Measurements from ENCODE around the gene LCN1.
"Not testable (repeated sequence)": the region's sequence is repeated elsewhere in the genome, so short reads cannot be mapped to it uniquely, and the experiment has no call there.

Gene LCN1

GRCh38 chr9:135547756-135548736 lies 26.8 kb downstream of the LCN1 start:
- no peak for TF ChIP-seq CTCF (IDR thresholded peaks at IDR 0.05)
- H3K27ac ChIP-seq = no peak overlapping the region
- peak; percentile 70 for DNase-seq (ENCODE audit: low spot score)
- no peak overlapping the region for H3K4me3 ChIP-seq

DNA sequence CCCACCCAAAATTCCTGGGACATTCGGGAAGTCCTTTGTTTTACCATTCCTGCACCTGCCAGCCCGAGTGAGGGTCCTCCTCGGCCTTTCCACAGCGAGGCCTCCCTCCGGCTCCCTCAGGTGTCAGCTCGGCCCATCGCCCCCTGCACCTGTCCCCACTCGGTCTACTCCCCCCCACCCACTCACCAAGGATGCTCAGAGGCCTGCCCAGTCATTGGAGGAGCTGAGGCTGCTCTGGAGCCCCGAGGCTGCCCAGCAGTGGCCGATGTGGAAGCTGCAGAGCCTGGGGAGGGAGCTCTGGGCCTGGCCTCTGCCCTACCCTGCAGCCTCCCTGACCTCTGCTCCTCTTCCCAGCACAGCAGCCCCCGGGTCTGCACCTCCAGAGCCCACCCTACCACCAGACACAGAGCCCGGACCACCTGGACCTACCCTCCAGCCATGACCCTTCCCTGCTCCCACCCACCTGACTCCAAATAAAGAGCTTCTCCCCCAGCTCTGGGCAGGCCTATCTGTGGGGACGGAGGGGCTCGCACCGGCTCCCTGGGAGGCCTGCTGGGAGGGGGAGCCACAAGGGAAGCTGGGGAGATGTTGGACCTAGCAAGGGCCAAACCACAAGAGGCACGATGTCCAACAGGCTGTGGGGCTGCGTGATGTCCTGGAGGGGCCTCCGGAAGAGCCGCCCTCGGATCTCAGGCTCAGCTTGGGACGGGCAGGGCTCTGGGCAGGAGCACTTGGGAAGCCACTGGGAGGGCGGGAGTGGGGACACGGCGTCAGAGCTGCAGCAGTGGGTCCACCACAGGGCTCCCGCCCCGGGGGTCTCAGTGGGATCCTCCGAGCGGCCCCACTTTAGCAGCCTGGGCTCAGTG lies 28.5 kb downstream of the LCN1 start:
- H3K4me3 ChIP-seq; H3K27ac ChIP-seq; DNase-seq (ENCODE audit: low spot score): not testable (repeated sequence)

DNA sequence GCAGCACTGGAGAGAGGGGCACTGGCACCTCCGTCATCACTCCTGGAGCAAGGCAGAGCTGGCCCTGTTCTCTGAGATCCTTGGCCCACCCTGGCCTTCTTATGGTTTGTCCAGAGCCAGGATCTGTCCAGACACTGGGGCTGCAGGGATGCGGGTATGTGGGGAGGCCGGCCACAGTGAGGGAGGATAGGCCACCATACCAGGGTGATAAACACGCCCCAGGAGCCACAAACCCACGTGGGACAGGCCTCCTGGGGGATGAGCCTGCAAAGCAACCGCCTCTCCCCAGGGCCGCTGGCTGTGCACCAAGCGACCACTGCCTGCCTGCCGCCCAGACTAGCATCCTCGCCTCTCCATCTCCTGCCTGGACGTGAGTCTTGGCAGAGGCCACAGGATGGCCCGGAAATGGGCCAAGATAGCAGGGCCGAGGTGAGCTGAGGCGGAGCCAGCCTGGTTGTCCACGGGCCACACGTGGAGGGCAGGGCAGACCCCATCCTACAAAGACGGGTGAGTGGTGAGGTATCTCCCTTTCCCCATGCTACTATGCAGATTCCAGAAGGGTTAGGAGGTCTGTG lies 29.2 kb downstream of the LCN1 start:
- Histone ChIP-seq H3K27ac (no peak overlapping the region), H3K4me3 (no peak overlapping the region)
- DNase-seq (ENCODE audit: low spot score) = no peak
- TF ChIP-seq CTCF (IDR thresholded peaks at IDR 0.05) = no peak

DNA sequence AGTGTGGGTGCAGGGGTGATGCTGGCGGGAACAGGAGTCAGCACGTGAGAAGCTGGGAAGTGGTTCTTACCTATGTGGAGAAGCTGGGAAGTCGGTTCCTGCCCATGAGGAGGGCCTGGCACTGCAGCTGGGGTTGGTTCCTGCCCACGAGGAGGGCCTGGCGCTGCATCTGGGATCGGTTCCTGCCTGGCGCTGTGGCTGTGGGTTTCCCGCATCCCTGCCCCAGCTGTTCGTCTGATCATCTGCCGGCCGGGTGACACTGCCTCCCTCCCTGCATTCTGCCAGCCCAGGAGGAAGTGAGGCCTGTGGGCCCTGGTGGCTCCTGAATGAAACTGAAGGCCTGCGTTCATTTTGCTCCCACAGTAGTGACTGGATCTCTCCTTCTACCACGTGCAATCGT lies 29.8 kb downstream of the LCN1 start:
- Histone ChIP-seq H3K27ac (no peak overlapping the region), H3K4me3 (no peak overlapping the region)
- TF ChIP-seq CTCF (IDR thresholded peaks at IDR 0.05) = no peak
- DNase-seq (ENCODE audit: low spot score) = no peak

DNA sequence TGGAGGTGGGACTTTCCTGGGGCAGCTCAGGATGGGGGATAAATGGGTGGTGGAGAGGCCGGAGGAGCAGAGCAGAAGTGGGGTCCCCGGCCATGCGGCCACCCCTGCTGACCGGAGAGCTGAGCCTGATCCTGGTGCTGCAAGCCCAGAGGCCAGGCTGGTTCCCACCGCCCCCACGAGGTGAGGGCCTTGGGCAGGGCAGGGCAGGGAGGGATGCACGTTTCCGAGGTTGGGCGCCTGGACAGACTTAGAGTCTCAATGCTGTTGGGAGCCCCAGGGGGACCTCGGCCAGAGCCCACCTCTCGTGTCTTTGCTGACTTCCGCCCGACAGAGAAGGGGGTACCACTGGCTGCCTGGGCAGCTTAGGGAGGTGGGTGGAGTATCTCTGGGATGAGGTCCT lies 30.2 kb downstream of the LCN1 start:
- no peak for TF ChIP-seq CTCF (IDR thresholded peaks at IDR 0.05)
- no peak for DNase-seq (ENCODE audit: low spot score)
- Histone ChIP-seq H3K27ac (no peak overlapping the region), H3K4me3 (no peak overlapping the region)

DNA sequence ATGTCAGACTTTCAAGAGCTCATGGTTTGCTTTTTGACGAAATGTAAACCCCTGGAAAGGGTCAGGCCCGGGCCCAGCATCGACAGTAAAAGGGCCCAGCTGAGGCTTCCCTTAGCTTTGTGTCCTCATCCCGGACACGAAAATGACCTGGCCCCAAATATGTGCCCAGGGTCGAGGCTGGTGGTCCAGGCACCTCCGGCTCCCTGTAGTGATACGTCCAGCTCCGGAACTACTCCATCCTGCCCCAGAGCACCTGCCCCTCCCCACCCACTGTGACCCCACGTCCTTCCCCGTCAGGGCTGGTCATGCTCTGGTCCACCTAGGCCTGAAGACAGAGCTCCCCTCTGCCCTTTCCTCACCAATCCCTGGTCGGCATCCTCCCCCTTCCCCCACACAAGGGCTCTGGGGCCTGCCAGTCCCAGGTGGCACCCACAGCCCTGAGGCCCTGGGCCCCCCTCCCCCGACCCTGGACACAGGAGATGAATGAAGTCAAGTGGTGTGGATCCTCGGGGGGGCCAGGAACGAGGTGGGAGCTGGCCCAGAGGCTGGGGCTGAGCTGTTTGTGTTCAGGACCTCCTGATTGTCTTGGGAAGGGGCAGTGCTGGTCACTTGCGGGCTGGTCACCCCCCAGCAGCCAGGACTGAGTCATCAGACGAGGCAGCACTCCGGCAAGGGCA lies 30.9 kb downstream of the LCN1 start:
- H3K27ac ChIP-seq = no peak overlapping the region
- DNase-seq (ENCODE audit: low spot score) = no peak
- no peak for TF ChIP-seq CTCF (IDR thresholded peaks at IDR 0.05)
- no peak overlapping the region for H3K4me3 ChIP-seq

All from coronary artery (tissue), 2 donors.